Common myeloid progenitor, CD34-positive (primary cell): ENCODE measurements around the gene TOP3A.
A peak's percentile ranks its signal among the peaks of the same experiment; 100 is the strongest.

ENCODE experiments used
- CTCF ChIA-PET: fragments of 350-600 bp; sonication (Branson Sonifier 250); formaldehyde crosslinking; loops from one replicate; lab custom pipeline; 2021; ENCODE audit warnings: antibody characterized with exemption; lab: Charles Lee
- POLR2A ChIA-PET: fragments of 350-600 bp; sonication (Branson Sonifier 250); formaldehyde crosslinking; loops from one replicate; lab custom pipeline; 2021; ENCODE audit warnings: antibody characterized with exemption; lab: Charles Lee
- DNase-seq, 3 donors: peaks; one replicate each; pipeline versions ENCODE4 v3.0.0 to v3.0.0-alpha.2; 2013
- H3K27ac ChIP-seq, 2 experiments: 1 replicate in 1 of 2; 2 replicates in 1 of 2; pipeline ENCODE4 v1.7.0; 2013; ENCODE audit warnings: inconsistent platforms in 2 of 2, low read length in 2 of 2, mild to moderate bottlenecking in 2 of 2, low read depth in 1 of 2, moderate library complexity in 1 of 2; ENCODE audit not compliant: severe bottlenecking in 2 of 2, insufficient read depth in 1 of 2, poor library complexity in 1 of 2
- H3K27me3 ChIP-seq, 5 experiments: replicated peaks in 2 of 5; 1 replicate in 3 of 5; 2 replicates in 2 of 5; pipeline versions ENCODE4 v1.6.1 to v1.7.0; 2013; ENCODE audit warnings: low read length in 4 of 5, mild to moderate bottlenecking in 2 of 5, moderate library complexity in 2 of 5, inconsistent platforms in 1 of 5; ENCODE audit not compliant: insufficient read depth in 5 of 5, control insufficient read depth in 4 of 5
- H3K36me3 ChIP-seq, 4 experiments: 1 replicate in 2 of 4; 2 replicates in 2 of 4; pipeline versions ENCODE4 v1.6.1 to v1.7.0; 2013; ENCODE audit warnings: low read length in 3 of 4, control low read depth in 1 of 4, mild to moderate bottlenecking in 1 of 4; ENCODE audit not compliant: control insufficient read depth in 4 of 4, insufficient read depth in 4 of 4
- H3K4me1 ChIP-seq, 4 experiments: 1 replicate in 3 of 4; 2 replicates in 1 of 4; pipeline versions ENCODE4 v1.6.1 to v1.7.1; 2013; ENCODE audit warnings: low read length in 3 of 4, mild to moderate bottlenecking in 3 of 4, control low read depth in 1 of 4, inconsistent platforms in 1 of 4, moderate library complexity in 1 of 4; ENCODE audit not compliant: control insufficient read depth in 4 of 4, insufficient read depth in 4 of 4; ENCODE audit errors: control extremely low read depth in 1 of 4
- H3K4me3 ChIP-seq, 7 experiments: 1 replicate in 4 of 7; 2 replicates in 3 of 7; pipeline versions ENCODE4 v1.5.1 to v1.7.0; 2013; ENCODE audit warnings: mild to moderate bottlenecking in 7 of 7, low read length in 6 of 7, moderate library complexity in 6 of 7, inconsistent platforms in 2 of 7, low read depth in 2 of 7, control low read depth in 1 of 7; ENCODE audit not compliant: insufficient read depth in 4 of 7, control insufficient read depth in 1 of 7; ENCODE audit errors: extremely low read depth in 1 of 7
- H3K9me3 ChIP-seq, 5 experiments: 1 replicate in 4 of 5; 2 replicates in 1 of 5; pipeline versions ENCODE4 v1.6.1 to v1.7.1; 2013; ENCODE audit warnings: low read length in 4 of 5, mild to moderate bottlenecking in 2 of 5, inconsistent platforms in 1 of 5, low read depth in 1 of 5, moderate library complexity in 1 of 5; ENCODE audit not compliant: control insufficient read depth in 4 of 5, insufficient read depth in 2 of 5; ENCODE audit errors: control extremely low read depth in 1 of 5
- WGBS: methylation state at CpG from one replicate; pipeline ENCODE4 v1.1.5; 2013; ENCODE audit not compliant: insufficient coverage; 5-methylcytosine and 5-hydroxymethylcytosine counted together

The TOP3A gene

GRCh38 chr17:18267927-18268711 is 46.7 kb downstream of the TOP3A start:
- ChIA-PET POLR2A (no interaction called here), CTCF (no interaction called here)
- H3K9me3 ChIP-seq = no peaks in the 10 kb centered on the region
- WGBS = 86% methylated on average over 11 of the region's 14 CpGs
- H3K27me3 ChIP-seq = no peaks in the 10 kb centered on the region
- H3K36me3 ChIP-seq = peaks cover 3 to 43% (median 26%) of the 10 kb centered on the region in 4 experiments
- H3K4me1 ChIP-seq = no peaks in the 10 kb centered on the region
- H3K4me3 ChIP-seq = no peak overlapping the region
- no peak for DNase-seq
- no peak overlapping the region for H3K27ac ChIP-seq

- H3K4me1 ChIP-seq = no peaks in the 10 kb centered on the region
- DNase-seq = no peak
- CTCF ChIA-PET = no interaction called here
- no peaks in the 10 kb centered on the region for H3K27me3 ChIP-seq
- peaks cover 2 to 42% (median 23%) of the 10 kb centered on the region in 4 experiments for H3K36me3 ChIP-seq
- 82% methylated on average over 7 of the region's 10 CpGs for WGBS
- H3K27ac ChIP-seq = no peak overlapping the region
- POLR2A ChIA-PET = no interaction called here
- H3K9me3 ChIP-seq = no peaks in the 10 kb centered on the region
- no peak overlapping the region for H3K4me3 ChIP-seq
Measured at GRCh38 chr17:18267366-18267765, 47.4 kb downstream of the TOP3A start.

- H3K27ac ChIP-seq = no peak overlapping the region
- no peaks in the 10 kb centered on the region for H3K9me3 ChIP-seq
- 96% methylated on average over 48 of the region's 50 CpGs for WGBS
- DNase-seq = no peak
- H3K27me3 ChIP-seq = no peaks in the 10 kb centered on the region
- ChIA-PET CTCF (interaction anchor here (1.8 kb wide), 1 partner anchor 15 kb away, joined by 5 read pairs; no protein-coding TSS in a partner anchor), POLR2A (no interaction called here)
- no peak overlapping the region for H3K4me3 ChIP-seq
- H3K4me1 ChIP-seq = peaks cover 3 to 22% (median 20%) of the 10 kb centered on the region in 4 experiments
- H3K36me3 ChIP-seq = peaks cover 2 to 28% (median 16%) of the 10 kb centered on the region in 4 experiments
Measured at GRCh38 chr17:18263885-18264682, 50.7 kb downstream of the TOP3A start.

DNA sequence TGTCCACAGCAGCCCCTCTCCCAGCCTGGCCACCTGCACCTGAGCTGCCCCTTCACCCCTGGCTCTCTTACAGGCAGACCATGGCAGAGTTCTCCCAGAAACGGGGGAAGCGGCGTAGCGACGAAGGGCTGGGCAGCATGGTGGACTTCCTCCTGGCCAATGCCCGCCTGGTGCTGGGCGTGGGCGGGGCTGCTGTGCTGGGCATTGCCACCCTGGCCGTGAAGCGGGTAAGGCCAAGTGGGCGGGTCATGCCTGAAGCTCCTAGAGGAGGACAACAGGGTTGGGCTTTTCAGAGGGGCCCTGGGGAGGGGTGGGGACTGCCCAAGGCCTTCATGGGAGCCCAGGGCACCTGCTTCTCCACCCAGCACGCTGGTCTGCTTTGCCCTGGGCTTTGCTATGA is 52.2 kb downstream of the TOP3A start:
- H3K4me3 ChIP-seq = no peak overlapping the region
- H3K36me3 ChIP-seq = peaks cover 2 to 28% (median 16%) of the 10 kb centered on the region in 4 experiments
- H3K27ac ChIP-seq = no peak overlapping the region
- no peaks in the 10 kb centered on the region for H3K9me3 ChIP-seq
- ChIA-PET CTCF (interaction anchor here (1.5 kb wide), 1 partner anchor 10 kb away, joined by 3 read pairs; no protein-coding TSS in a partner anchor), POLR2A (no interaction called here)
- H3K4me1 ChIP-seq = peaks cover 3 to 28% (median 27%) of the 10 kb centered on the region in 4 experiments
- no peaks in the 10 kb centered on the region for H3K27me3 ChIP-seq
- no peak for DNase-seq
- WGBS = 98% methylated on average over 11 of the region's 12 CpGs

GRCh38 chr17:18262111-18262510 is 52.7 kb downstream of the TOP3A start:
- ChIA-PET POLR2A (no interaction called here), CTCF (interaction anchor here (1.4 to 1.5 kb wide), 2 partner anchors 11 to 14 kb away, joined by 3 read pairs; no protein-coding TSS in a partner anchor)
- no peak overlapping the region for H3K27ac ChIP-seq
- peaks cover 3 to 33% (median 33%) of the 10 kb centered on the region in 4 experiments for H3K4me1 ChIP-seq
- 94% methylated on average over 2 of the region's 2 CpGs for WGBS
- H3K27me3 ChIP-seq = no peaks in the 10 kb centered on the region
- DNase-seq = no peak
- no peak overlapping the region for H3K4me3 ChIP-seq
- no peaks in the 10 kb centered on the region for H3K9me3 ChIP-seq
- peaks cover 2 to 28% (median 16%) of the 10 kb centered on the region in 4 experiments for H3K36me3 ChIP-seq

DNA sequence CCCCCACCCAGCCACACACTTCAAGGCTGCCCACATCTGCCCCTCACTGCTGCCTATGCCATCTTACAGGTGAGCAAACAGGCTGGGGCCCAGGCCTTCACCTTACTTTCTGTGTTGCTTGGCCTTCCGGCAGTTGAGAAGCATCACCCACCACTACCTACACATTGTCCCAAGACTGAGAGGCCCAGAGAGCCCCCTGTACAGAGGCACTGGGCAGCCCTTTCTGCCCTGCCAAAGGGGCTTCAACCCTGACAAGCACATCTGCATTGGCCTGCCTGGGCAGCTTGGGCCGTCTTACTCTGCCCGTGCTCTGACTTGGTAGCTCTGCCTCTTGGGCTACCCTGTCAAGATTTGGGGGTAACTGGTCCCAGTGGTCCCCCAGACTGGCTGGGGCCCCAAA is 53.1 kb downstream of the TOP3A start:
- Histone ChIP-seq H3K4me1 (peaks cover 3 to 37% (median 37%) of the 10 kb centered on the region in 4 experiments), H3K4me3 (peak overlapping the region in 5 of 7 experiments; percentile 5 to 90 (median 79))
- CTCF ChIA-PET = interaction anchor here (1.4 to 1.5 kb wide), 2 partner anchors 11 to 14 kb away, joined by 3 read pairs; no protein-coding TSS in a partner anchor

More for the DNA sequence above, 53.1 kb downstream of the TOP3A start:
- Histone ChIP-seq H3K36me3 (peaks cover 2 to 29% (median 16%) of the 10 kb centered on the region in 4 experiments), H3K9me3 (no peaks in the 10 kb centered on the region), H3K27me3 (no peaks in the 10 kb centered on the region), H3K27ac (peak overlapping the region in 1 of 2 experiments; percentile 89)
- no peak for DNase-seq
- WGBS = 100% methylated on average over 2 of the region's 3 CpGs
- POLR2A ChIA-PET = no interaction called here
